ENCODE measurements around the gene CADPS2. TPM values are rescaled to one million over a fixed set of nuclear protein-coding genes. Genes with fewer than 3 reads are reported as not detected.

The CADPS2 gene
- total and polyA plus RNA-seq, 2 donors (not counting 3 experiments of a cell fraction or from before 2014, with no cell fraction given), result 9.5 to 22.6 TPM

GRCh38 chr7:122442929-122443328 is 443.3 kb downstream of the CADPS2 start:
- Histone ChIP-seq H3K9me1 (replicated peaks; ENCODE audit: control insufficient read depth, extremely low read depth, insufficient read depth, low read length) (no peaks in the 10 kb centered on the region), H3K36me3 (ENCODE audit: control insufficient read depth in 2 of 2, extremely low read depth in 1 of 2, insufficient read depth in 2 of 2, low read length in 2 of 2) (no peaks in the 10 kb centered on the region), H3K27me3 (ENCODE audit: control insufficient read depth in 2 of 2, insufficient read depth in 2 of 2, low read length in 2 of 2) (no peaks in the 10 kb centered on the region), H2AFZ (ENCODE audit: low read depth, low read length) (no peak overlapping the region), H3K4me1 (ENCODE audit: control insufficient read depth, extremely low read depth, insufficient read depth, low read length) (no peaks in the 10 kb centered on the region), H3K4me2 (ENCODE audit: insufficient read depth, low read length) (no peak overlapping the region), H4K20me1 (replicated peaks; ENCODE audit: control insufficient read depth, extremely low read depth, insufficient read depth, low read length) (no peaks in the 10 kb centered on the region), H3K9ac (replicated peaks; ENCODE audit: extremely low read depth, insufficient read depth, low read length) (no peak overlapping the region), H3K4me3 (replicated peaks in 1 of 3; ENCODE audit: insufficient read depth in 1 of 3, low read depth in 1 of 3, low read length in 3 of 3) (no peak overlapping the region), H3K9me3 (replicated peaks; ENCODE audit: control insufficient read depth, insufficient read depth, low read length) (no peaks in the 10 kb centered on the region), H3K27ac (ENCODE audit: insufficient read depth, low read depth, low read length) (no peak overlapping the region), H3K79me2 (ENCODE audit: control insufficient read depth, insufficient read depth, low read length) (no peaks in the 10 kb centered on the region)
- dilution Hi-C loops (cut with MboI; ENCODE audit: extremely low pct_ligation_motif_present, low sequenced_read_pairs), result no loop called here
- POLR2A ChIA-PET, result no interaction called here
- CTCF ChIA-PET, result no interaction called here
- FAIRE-seq (no peak), DNase-seq (ENCODE audit: low read depth, low spot score) (no peak)
- BruUV-seq (replicated peaks), result no TSS peak
- TF ChIP-seq MAX (IDR thresholded peaks at IDR 0.05; ENCODE audit: insufficient read depth, insufficient read length) (no peak), POLR2AphosphoS5 (IDR thresholded peaks at IDR 0.05; ENCODE audit: insufficient read depth, low read depth, low read length) (no peak), FOS (IDR thresholded peaks at IDR 0.05; ENCODE audit: borderline replicate concordance, insufficient read depth, low read length) (no peak), GATA2 (IDR thresholded peaks at IDR 0.05; ENCODE audit: insufficient read depth, insufficient read length, low read depth, low read length) (no peak), POLR2A (IDR thresholded peaks at IDR 0.05; ENCODE audit: low read depth, low read length) (no peak), CTCF (IDR thresholded peaks at IDR 0.05; ENCODE audit: extremely low read depth in 1 of 2, insufficient read depth in 1 of 2, low read depth in 1 of 2, low read length in 2 of 2) (no peak), MYC (IDR thresholded peaks at IDR 0.05; ENCODE audit: low read depth, low read length) (no peak)
- intact Hi-C loops (cut with micrococcal nuclease), result no loop called here
